ENCODE results near the gene TOR4A.

TOR4A gene

GRCh38 chr9:137277329-137278041 is at the start of gene TOR4A:
Gene TOR4A, plus strand, starts transcription at chr9:137277726. Its CDS starts 964 bp downstream, at chr9:137278690.
- DNase-seq = peak; percentile 69
- H3K36me3 Mint-ChIP-seq (ENCODE audit: low read depth) = no peaks in the 10 kb centered on the region
- peak within 1 kb of the TSS; percentile 79 for H3K4me3 Mint-ChIP-seq
- no peaks in the 10 kb centered on the region for H3K9me3 Mint-ChIP-seq
- peaks cover 1% of the 10 kb centered on the region for H3K27me3 Mint-ChIP-seq
- peaks cover 17% of the 10 kb centered on the region for H3K4me1 Mint-ChIP-seq
- ATAC-seq = peak; percentile 73
- H3K27ac Mint-ChIP-seq = peak within 1 kb of the TSS; percentile 67

GRCh38 chr9:137227853-137228505 is 49.5 kb upstream of the TOR4A start:
- Mint-ChIP-seq H3K36me3 (ENCODE audit: low read depth) (no peaks in the 10 kb centered on the region), H3K4me3 (no peak overlapping the region), H3K9me3 (no peaks in the 10 kb centered on the region), H3K27me3 (peaks cover 2% of the 10 kb centered on the region), H3K4me1 (peaks cover 13% of the 10 kb centered on the region), H3K27ac (no peak overlapping the region)
- DNase-seq (no peak), ATAC-seq (no peak)

GRCh38 chr9:137228506-137228967 is 49.0 kb upstream of the TOR4A start:
- peaks cover 11% of the 10 kb centered on the region for H3K4me1 Mint-ChIP-seq
- no peaks in the 10 kb centered on the region for H3K36me3 Mint-ChIP-seq (ENCODE audit: low read depth)
- H3K9me3 Mint-ChIP-seq = no peaks in the 10 kb centered on the region
- no peak overlapping the region for H3K27ac Mint-ChIP-seq
- no peak for ATAC-seq
- H3K4me3 Mint-ChIP-seq = no peak overlapping the region
- peaks cover 2% of the 10 kb centered on the region for H3K27me3 Mint-ChIP-seq
- DNase-seq = no peak

- H3K27me3 Mint-ChIP-seq = peaks cover 2% of the 10 kb centered on the region
- no peak overlapping the region for H3K27ac Mint-ChIP-seq
- H3K9me3 Mint-ChIP-seq = no peaks in the 10 kb centered on the region
- ATAC-seq (no peak), DNase-seq (no peak)
- H3K4me1 Mint-ChIP-seq = peaks cover 8% of the 10 kb centered on the region
- no peak overlapping the region for H3K4me3 Mint-ChIP-seq
- no peaks in the 10 kb centered on the region for H3K36me3 Mint-ChIP-seq (ENCODE audit: low read depth)
Measured at GRCh38 chr9:137228968-137229896, 48.3 kb upstream of the TOR4A start.

GRCh38 chr9:137229903-137230704 is 47.4 kb upstream of the TOR4A start:
- peaks cover 8% of the 10 kb centered on the region for H3K4me1 Mint-ChIP-seq
- H3K9me3 Mint-ChIP-seq = no peaks in the 10 kb centered on the region
- H3K36me3 Mint-ChIP-seq (ENCODE audit: low read depth) = no peaks in the 10 kb centered on the region
- ATAC-seq (no peak), DNase-seq (no peak)
- no peak overlapping the region for H3K27ac Mint-ChIP-seq
- peaks cover 2% of the 10 kb centered on the region for H3K27me3 Mint-ChIP-seq
- H3K4me3 Mint-ChIP-seq = no peak overlapping the region

GRCh38 chr9:137230705-137231371 is 46.7 kb upstream of the TOR4A start, which contains the start of gene SLC34A3:
Gene SLC34A3, plus strand, starts transcription at chr9:137230901. Its CDS starts 802 bp downstream, at chr9:137231703.
- no peaks in the 10 kb centered on the region for H3K36me3 Mint-ChIP-seq (ENCODE audit: low read depth)
- no peaks in the 10 kb centered on the region for H3K9me3 Mint-ChIP-seq
- H3K27me3 Mint-ChIP-seq = peaks cover 2% of the 10 kb centered on the region
- no peak within 1 kb of the TSS for H3K27ac Mint-ChIP-seq
- ATAC-seq = no peak
- H3K4me1 Mint-ChIP-seq = peaks cover 7% of the 10 kb centered on the region
- no peak for DNase-seq
- no peak within 1 kb of the TSS for H3K4me3 Mint-ChIP-seq

- Mint-ChIP-seq H3K36me3 (ENCODE audit: low read depth) (no peaks in the 10 kb centered on the region), H3K4me3 (no peak overlapping the region), H3K27ac (no peak overlapping the region), H3K27me3 (peaks cover 2% of the 10 kb centered on the region), H3K4me1 (peaks cover 7% of the 10 kb centered on the region), H3K9me3 (no peaks in the 10 kb centered on the region)
- DNase-seq = no peak
- no peak for ATAC-seq
Measured at GRCh38 chr9:137231372-137232039, 46.0 kb upstream of the TOR4A start.

GRCh38 chr9:137232101-137232500 is 45.4 kb upstream of the TOR4A start:
- Mint-ChIP-seq H3K4me3 (no peak overlapping the region), H3K9me3 (no peaks in the 10 kb centered on the region), H3K27ac (no peak overlapping the region), H3K36me3 (ENCODE audit: low read depth) (no peaks in the 10 kb centered on the region), H3K4me1 (peaks cover 10% of the 10 kb centered on the region), H3K27me3 (peaks cover 2% of the 10 kb centered on the region)
- ATAC-seq = no peak
- DNase-seq = no peak

- peaks cover 8% of the 10 kb centered on the region for H3K4me1 Mint-ChIP-seq
Measured at GRCh38 chr9:137232510-137232909, 45.0 kb upstream of the TOR4A start.

GRCh38 chr9:137233143-137233980 is 44.2 kb upstream of the TOR4A start:
- H3K27ac Mint-ChIP-seq = no peak overlapping the region
- H3K9me3 Mint-ChIP-seq = no peaks in the 10 kb centered on the region
- DNase-seq = no peak
- ATAC-seq = no peak
- no peaks in the 10 kb centered on the region for H3K36me3 Mint-ChIP-seq (ENCODE audit: low read depth)
- peaks cover 9% of the 10 kb centered on the region for H3K4me1 Mint-ChIP-seq
- no peaks in the 10 kb centered on the region for H3K27me3 Mint-ChIP-seq
- no peak overlapping the region for H3K4me3 Mint-ChIP-seq

More at GRCh38 chr9:137232510-137232909, 45.0 kb upstream of the TOR4A start:
- H3K4me3 Mint-ChIP-seq = no peak overlapping the region
- ATAC-seq (no peak), DNase-seq (no peak)
- H3K9me3 Mint-ChIP-seq = no peaks in the 10 kb centered on the region
- H3K27me3 Mint-ChIP-seq = peaks cover 2% of the 10 kb centered on the region
- no peak overlapping the region for H3K27ac Mint-ChIP-seq
- no peaks in the 10 kb centered on the region for H3K36me3 Mint-ChIP-seq (ENCODE audit: low read depth)

GRCh38 chr9:137234055-137234697 is 43.4 kb upstream of the TOR4A start:
- H3K27me3 Mint-ChIP-seq = no peaks in the 10 kb centered on the region
- H3K4me3 Mint-ChIP-seq = no peak overlapping the region
- H3K36me3 Mint-ChIP-seq (ENCODE audit: low read depth) = no peaks in the 10 kb centered on the region
- peaks cover 14% of the 10 kb centered on the region for H3K4me1 Mint-ChIP-seq
- H3K27ac Mint-ChIP-seq = no peak overlapping the region
- H3K9me3 Mint-ChIP-seq = no peaks in the 10 kb centered on the region
- ATAC-seq (no peak), DNase-seq (no peak)

All from activated naive CD8-positive, alpha-beta T cell treated with anti-CD3 and anti-CD28 coated beads, Interleukin-2, amount 50 U/mL, for 24 hours (primary cell).